CD4-positive, alpha-beta T cell treated with Interferon alpha-2 for 1 hour (primary cell): ENCODE data around the gene ZFTA.
A peak's percentile ranks its signal among the peaks of the same experiment; 100 is the strongest.

Experiments used
- DNase-seq, 2 donors: peaks; one replicate each; pipeline ENCODE4 v3.0.0-alpha.2; 2020 to 2022

ZFTA gene

GRCh38 chr11:63745304-63746170, 23.0 kb downstream of the ZFTA start:
- DNase-seq: no peak

DNA sequence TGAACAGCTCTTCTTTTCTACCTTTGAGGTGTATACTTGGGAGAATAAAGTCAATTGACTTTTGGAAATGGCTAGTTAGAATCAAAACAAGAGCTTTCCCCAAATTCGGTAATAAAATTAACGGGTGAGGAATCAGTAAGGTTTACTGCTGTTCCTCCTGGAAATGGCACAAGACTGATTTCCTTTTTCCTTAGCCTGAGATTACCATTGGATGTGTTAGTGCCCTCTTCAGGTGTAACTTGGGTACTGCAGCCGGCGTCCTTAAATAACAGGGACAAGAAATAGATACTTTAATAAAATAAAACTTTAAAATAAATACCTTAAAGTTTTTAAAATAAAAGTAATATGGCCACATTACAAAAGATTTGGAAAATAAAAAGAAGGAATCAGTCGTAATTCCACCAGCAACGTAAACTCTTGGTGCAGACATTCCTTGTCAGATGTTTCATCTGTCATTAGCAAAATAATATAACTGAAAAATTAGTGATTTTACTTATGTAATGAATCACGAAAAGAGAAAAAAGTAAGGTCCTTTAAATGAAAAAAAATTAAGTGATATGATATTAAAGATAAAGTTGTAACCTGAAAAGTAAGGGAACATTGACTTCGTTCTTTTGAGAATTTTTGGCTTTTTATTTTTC, 29.7 kb downstream of the ZFTA start:
- peak; percentile 50 to 70 for DNase-seq

DNA sequence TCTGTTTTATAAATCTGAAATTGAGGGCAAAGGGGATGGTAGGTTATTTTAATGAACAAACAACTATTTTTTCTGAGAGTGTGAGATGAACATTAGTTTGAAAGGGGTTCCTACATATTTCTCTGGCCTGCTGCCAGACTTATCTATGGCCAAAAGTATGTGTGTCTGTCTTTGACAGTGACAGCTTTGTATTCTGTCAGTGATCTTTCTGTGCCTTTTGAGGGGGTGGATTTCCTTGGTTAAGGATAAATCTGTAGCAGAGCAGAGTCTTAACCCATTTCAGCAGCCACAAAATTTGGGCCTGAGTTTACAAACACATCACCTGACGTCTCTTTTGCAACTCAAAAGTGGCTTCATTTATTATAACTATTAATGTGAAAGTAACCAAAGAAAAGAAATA, 30.9 kb downstream of the ZFTA start:
- no peak for DNase-seq

DNA sequence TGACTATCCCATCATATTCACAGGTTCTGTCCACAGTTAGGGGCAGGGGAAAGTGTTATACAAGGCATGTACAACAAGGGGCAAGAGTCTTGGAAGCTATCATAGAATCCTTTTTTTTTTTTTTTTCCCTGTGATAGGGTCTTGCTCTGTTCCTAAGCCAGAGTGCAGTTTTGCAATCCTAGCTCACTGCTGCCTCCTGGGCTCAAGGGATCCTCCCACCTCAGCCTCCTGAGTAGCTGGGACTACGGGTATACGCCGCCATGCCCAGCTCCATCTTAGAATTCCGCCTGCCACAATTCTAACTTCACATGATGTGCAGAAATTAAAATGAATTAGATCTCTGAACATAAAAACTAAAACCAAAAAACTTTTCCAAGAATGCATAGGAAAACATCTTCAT, 31.7 kb downstream of the ZFTA start:
- DNase-seq: no peak

GRCh38 chr11:63729326-63729725, 39.2 kb downstream of the ZFTA start:
- DNase-seq: no peak

- no peak for DNase-seq
Measured at GRCh38 chr11:63720611-63721010, 48.0 kb downstream of the ZFTA start.

DNA sequence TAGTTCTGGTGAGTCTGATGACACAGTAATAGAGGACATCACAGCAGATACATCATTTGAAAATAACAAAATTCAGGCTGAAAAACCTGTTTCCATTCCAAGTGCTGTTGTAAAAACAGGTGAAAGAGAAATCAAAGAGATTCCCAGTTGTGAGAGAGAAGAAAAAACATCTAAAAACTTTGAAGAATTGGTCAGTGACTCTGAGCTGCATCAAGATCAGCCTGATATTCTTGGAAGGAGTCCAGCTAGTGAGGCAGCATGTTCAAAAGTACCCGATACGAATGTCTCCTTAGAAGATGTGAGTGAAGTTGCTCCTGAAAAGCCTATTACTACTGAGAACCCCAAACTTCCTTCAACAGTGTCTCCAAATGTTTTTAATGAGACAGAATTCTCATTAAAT, 48.6 kb downstream of the ZFTA start:
- DNase-seq: no peak

GRCh38 chr11:63719001-63719400, 49.6 kb downstream of the ZFTA start:
- DNase-seq: no peak
